ENCODE measurements around the gene NAPEPLD.
"Not testable (repeated sequence)": the region's sequence is repeated elsewhere in the genome, so short reads cannot be mapped to it uniquely, and the experiment has no call there.

Gene NAPEPLD

GRCh38 chr7:103155331-103156024 is 6.6 kb upstream of the NAPEPLD start:
- H3K27ac ChIP-seq (ENCODE audit: low read length); H3K27me3 ChIP-seq (ENCODE audit: low read depth, low read length); H3K36me3 ChIP-seq (ENCODE audit: control insufficient read depth in 1 of 2, insufficient read depth in 2 of 2, low read length in 2 of 2); H3K9me3 ChIP-seq (ENCODE audit: control insufficient read depth in 1 of 2, low read length in 2 of 2); H3K4me1 ChIP-seq (ENCODE audit: control insufficient read depth in 1 of 2, insufficient read depth in 2 of 2, low read length in 2 of 2); H3K4me3 ChIP-seq (ENCODE audit: low read depth in 1 of 2, low read length in 2 of 2): not testable (repeated sequence)

- H3K27ac ChIP-seq (ENCODE audit: low read length), result no peak overlapping the region
These were observed 5.1 kb upstream of the NAPEPLD start for GRCh38 chr7:103154042-103154441.

GRCh38 chr7:103152744-103153617 is 4.1 kb upstream of the NAPEPLD start:
- not testable (repeated sequence) for H3K27me3 ChIP-seq (ENCODE audit: low read depth, low read length); H3K4me1 ChIP-seq (ENCODE audit: control insufficient read depth in 1 of 2, insufficient read depth in 2 of 2, low read length in 2 of 2); H3K27ac ChIP-seq (ENCODE audit: low read length); H3K9me3 ChIP-seq (ENCODE audit: control insufficient read depth in 1 of 2, low read length in 2 of 2); H3K4me3 ChIP-seq (ENCODE audit: low read depth in 1 of 2, low read length in 2 of 2); H3K36me3 ChIP-seq (ENCODE audit: control insufficient read depth in 1 of 2, insufficient read depth in 2 of 2, low read length in 2 of 2)

More at GRCh38 chr7:103154042-103154441, 5.1 kb upstream of the NAPEPLD start:
- H3K4me1 ChIP-seq (ENCODE audit: control insufficient read depth in 1 of 2, insufficient read depth in 2 of 2, low read length in 2 of 2), result no peaks in the 10 kb centered on the region
- H3K27me3 ChIP-seq (ENCODE audit: low read depth, low read length), result no peaks in the 10 kb centered on the region
- H3K36me3 ChIP-seq (ENCODE audit: control insufficient read depth in 1 of 2, insufficient read depth in 2 of 2, low read length in 2 of 2), result no peaks in the 10 kb centered on the region
- no peaks in the 10 kb centered on the region for H3K9me3 ChIP-seq (ENCODE audit: control insufficient read depth in 1 of 2, low read length in 2 of 2)
- no peak overlapping the region for H3K4me3 ChIP-seq (ENCODE audit: low read depth in 1 of 2, low read length in 2 of 2)

- H3K4me3 ChIP-seq (ENCODE audit: low read depth in 1 of 2, low read length in 2 of 2); H3K36me3 ChIP-seq (ENCODE audit: control insufficient read depth in 1 of 2, insufficient read depth in 2 of 2, low read length in 2 of 2); H3K27ac ChIP-seq (ENCODE audit: low read length); H3K9me3 ChIP-seq (ENCODE audit: control insufficient read depth in 1 of 2, low read length in 2 of 2); H3K4me1 ChIP-seq (ENCODE audit: control insufficient read depth in 1 of 2, insufficient read depth in 2 of 2, low read length in 2 of 2); H3K27me3 ChIP-seq (ENCODE audit: low read depth, low read length): not testable (repeated sequence)
These were observed 3.2 kb upstream of the NAPEPLD start for GRCh38 chr7:103151993-103152676.

GRCh38 chr7:103150192-103150591 is 1.3 kb upstream of the NAPEPLD start:
- Histone ChIP-seq H3K27me3 (ENCODE audit: low read depth, low read length) (no peaks in the 10 kb centered on the region), H3K36me3 (ENCODE audit: control insufficient read depth in 1 of 2, insufficient read depth in 2 of 2, low read length in 2 of 2) (no peaks in the 10 kb centered on the region), H3K4me3 (ENCODE audit: low read depth in 1 of 2, low read length in 2 of 2) (peak overlapping the region in 1 of 2 donors; percentile 87), H3K4me1 (ENCODE audit: control insufficient read depth in 1 of 2, insufficient read depth in 2 of 2, low read length in 2 of 2) (peaks cover 5 to 12% of the 10 kb centered on the region in 2 donors), H3K9me3 (ENCODE audit: control insufficient read depth in 1 of 2, low read length in 2 of 2) (no peaks in the 10 kb centered on the region), H3K27ac (ENCODE audit: low read length) (peak overlapping the region; percentile 62)

GRCh38 chr7:103149808-103150180 is 895 bp upstream of the NAPEPLD start:
- peak overlapping the region; percentile 62 for H3K27ac ChIP-seq (ENCODE audit: low read length)
- H3K27me3 ChIP-seq (ENCODE audit: low read depth, low read length), result no peaks in the 10 kb centered on the region
- H3K4me1 ChIP-seq (ENCODE audit: control insufficient read depth in 1 of 2, insufficient read depth in 2 of 2, low read length in 2 of 2), result peaks cover 5 to 12% of the 10 kb centered on the region in 2 donors
- H3K36me3 ChIP-seq (ENCODE audit: control insufficient read depth in 1 of 2, insufficient read depth in 2 of 2, low read length in 2 of 2), result no peaks in the 10 kb centered on the region
- H3K9me3 ChIP-seq (ENCODE audit: control insufficient read depth in 1 of 2, low read length in 2 of 2), result no peaks in the 10 kb centered on the region
- H3K4me3 ChIP-seq (ENCODE audit: low read depth in 1 of 2, low read length in 2 of 2), result peak overlapping the region; percentile 84 to 87

GRCh38 chr7:103148131-103148993 is 537 bp downstream of the NAPEPLD start:
- no peaks in the 10 kb centered on the region for H3K9me3 ChIP-seq (ENCODE audit: control insufficient read depth in 1 of 2, low read length in 2 of 2)
- no peaks in the 10 kb centered on the region for H3K27me3 ChIP-seq (ENCODE audit: low read depth, low read length)
- peaks cover 5 to 12% of the 10 kb centered on the region in 2 donors for H3K4me1 ChIP-seq (ENCODE audit: control insufficient read depth in 1 of 2, insufficient read depth in 2 of 2, low read length in 2 of 2)
- H3K4me3 ChIP-seq (ENCODE audit: low read depth in 1 of 2, low read length in 2 of 2), result peak overlapping the region; percentile 84 to 87
- H3K27ac ChIP-seq (ENCODE audit: low read length), result peak overlapping the region; percentile 62
- H3K36me3 ChIP-seq (ENCODE audit: control insufficient read depth in 1 of 2, insufficient read depth in 2 of 2, low read length in 2 of 2), result no peaks in the 10 kb centered on the region

- H3K4me3 ChIP-seq (ENCODE audit: low read depth in 1 of 2, low read length in 2 of 2); H3K36me3 ChIP-seq (ENCODE audit: control insufficient read depth in 1 of 2, insufficient read depth in 2 of 2, low read length in 2 of 2); H3K27me3 ChIP-seq (ENCODE audit: low read depth, low read length); H3K9me3 ChIP-seq (ENCODE audit: control insufficient read depth in 1 of 2, low read length in 2 of 2); H3K27ac ChIP-seq (ENCODE audit: low read length): not testable (repeated sequence)
- peaks cover 5 to 12% of the 10 kb centered on the region in 2 donors for H3K4me1 ChIP-seq (ENCODE audit: control insufficient read depth in 1 of 2, insufficient read depth in 2 of 2, low read length in 2 of 2)
These were observed 4.1 kb downstream of the NAPEPLD start for GRCh38 chr7:103144754-103145153.

GRCh38 chr7:103143868-103144267 is 5.0 kb downstream of the NAPEPLD start:
- no peak overlapping the region for H3K4me3 ChIP-seq (ENCODE audit: low read depth in 1 of 2, low read length in 2 of 2)
- no peaks in the 10 kb centered on the region for H3K36me3 ChIP-seq (ENCODE audit: control insufficient read depth in 1 of 2, insufficient read depth in 2 of 2, low read length in 2 of 2)
- H3K27ac ChIP-seq (ENCODE audit: low read length), result no peak overlapping the region
- no peaks in the 10 kb centered on the region for H3K9me3 ChIP-seq (ENCODE audit: control insufficient read depth in 1 of 2, low read length in 2 of 2)
- H3K4me1 ChIP-seq (ENCODE audit: control insufficient read depth in 1 of 2, insufficient read depth in 2 of 2, low read length in 2 of 2), result peaks cover 5 to 12% of the 10 kb centered on the region in 2 donors
- no peaks in the 10 kb centered on the region for H3K27me3 ChIP-seq (ENCODE audit: low read depth, low read length)

- Histone ChIP-seq H3K27me3 (ENCODE audit: low read depth, low read length) (no peaks in the 10 kb centered on the region), H3K9me3 (ENCODE audit: control insufficient read depth in 1 of 2, low read length in 2 of 2) (no peaks in the 10 kb centered on the region), H3K27ac (ENCODE audit: low read length) (no peak overlapping the region), H3K4me1 (ENCODE audit: control insufficient read depth in 1 of 2, insufficient read depth in 2 of 2, low read length in 2 of 2) (peaks cover 5 to 6% of the 10 kb centered on the region in 2 donors), H3K4me3 (ENCODE audit: low read depth in 1 of 2, low read length in 2 of 2) (no peak overlapping the region), H3K36me3 (ENCODE audit: control insufficient read depth in 1 of 2, insufficient read depth in 2 of 2, low read length in 2 of 2) (no peaks in the 10 kb centered on the region)
These were observed 6.4 kb downstream of the NAPEPLD start for GRCh38 chr7:103142494-103142893.
